Body of pancreas (tissue), 4 donors: ENCODE data around the gene IMPG2. TPM values are rescaled to one million over a fixed set of nuclear protein-coding genes. Genes with fewer than 3 reads are reported as not detected.

Experiments
- ATAC-seq: fragments of 150-250 bp; one replicate; pipeline ENCODE4 v1.9.1; 2016
- DNase-seq, 4 donors: peaks; one replicate each; pipeline ENCODE4 v3.0.0-alpha.2; 2019
- H3K27ac ChIP-seq, 4 donors: fragments of 200-600 bp; sonication (generic); 1 replicate in 3 of 4; 2 replicates in 1 of 4; pipeline versions ENCODE4 v1.5.1 to v1.6.1; 2016 to 2019; ENCODE audit warnings: mild to moderate bottlenecking in 1 of 4, mixed read lengths in 1 of 4, moderate library complexity in 1 of 4
- H3K27me3 ChIP-seq, 2 donors: fragments of 200-600 bp; sonication (generic); one replicate each; pipeline ENCODE4 v1.6.0; 2016; ENCODE audit warnings: mild to moderate bottlenecking in 1 of 2
- H3K36me3 ChIP-seq, 2 donors: fragments of 200-600 bp; sonication (generic); replicated peaks in 1 of 2; 2 replicates each; pipeline ENCODE4 v1.5.1; 2016; ENCODE audit warnings: low read depth in 2 of 2; ENCODE audit not compliant: insufficient read depth in 1 of 2
- H3K4me1 ChIP-seq: fragments of 200-600 bp; sonication (generic); one replicate; pipeline ENCODE4 v1.6.0; 2016
- H3K4me3 ChIP-seq, 2 donors: fragments of 200-600 bp; sonication (generic); 1 replicate in 1 of 2; 2 replicates in 1 of 2; pipeline ENCODE4 v1.5.1; 2016 to 2019
- H3K9me3 ChIP-seq, 3 donors: fragments of 200-600 bp; sonication (generic); 1 replicate in 2 of 3; 2 replicates in 1 of 3; pipeline ENCODE4 v1.5.1; 2016
- POLR2A ChIP-seq, 3 donors: fragments of 450-650 bp; IDR thresholded peaks; one replicate each; pipeline ENCODE4 v1.6.1; 2016; ENCODE audit warnings: antibody characterized with exemption in 3 of 3, mild to moderate bottlenecking in 2 of 3
- WGBS, 2 donors: methylation state at CpG; one replicate each; pipeline ENCODE4 v1.1.5; 2017; 5-methylcytosine and 5-hydroxymethylcytosine counted together
- intact Hi-C: fragments of 100-400 bp; cut with DNase I; formaldehyde crosslinking; loops from one replicate; pipeline ENCODE4 v1.15.1; 2023
- total RNA-seq, 2 donors: library from RNA; depleted of rRNA; stranded (reverse); fragments of >200 nt; gene quantifications; one replicate each; pipeline ENCODE4 v1.1.0, GENCODE V29; 2016
- TF ChIP-seq, protein P1 (sequence below), 7 experiments: fragments of 450-650 bp in 4 of 7; fragments of 200-600 bp in 3 of 7; sonication (generic) in 3 of 7; IDR thresholded peaks; one replicate each; pipeline ENCODE4 v1.5.1; 2016 to 2019; ENCODE audit warnings: antibody characterized with exemption in 7 of 7

The IMPG2 gene
- total RNA-seq: under 1 TPM; 0.26 to 0.33 TPM

DNA sequence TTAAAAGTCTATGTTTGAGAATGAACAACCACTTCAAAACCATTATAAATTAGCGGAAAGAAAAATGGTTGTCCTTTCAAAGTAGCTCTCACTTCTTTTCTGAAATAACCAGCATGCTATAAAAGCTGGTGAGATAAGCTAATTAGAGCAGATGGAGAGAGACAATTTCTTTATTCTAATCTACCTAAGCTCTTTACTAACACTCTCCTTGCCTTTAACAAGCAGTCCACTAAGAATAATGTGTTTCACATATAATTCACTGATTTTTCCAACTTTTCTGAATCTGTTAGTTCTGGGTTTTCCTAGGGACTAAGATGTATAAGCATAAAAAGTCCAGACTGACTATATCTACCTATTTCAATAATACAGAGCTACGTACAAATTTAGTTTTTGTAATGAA is at the start of gene IMPG2:
IMPG2 (minus strand) TSS at position 101 of the 400 bp plus-strand sequence. CDS start 203 bp downstream, outside the sequence.
- H3K36me3 ChIP-seq: no peaks in the 10 kb centered on the region
- no peak within 1 kb of the TSS for H3K27ac ChIP-seq
- intact Hi-C loops: no loop called here
- H3K27me3 ChIP-seq: no peaks in the 10 kb centered on the region
- TF ChIP-seq, protein P1, sequence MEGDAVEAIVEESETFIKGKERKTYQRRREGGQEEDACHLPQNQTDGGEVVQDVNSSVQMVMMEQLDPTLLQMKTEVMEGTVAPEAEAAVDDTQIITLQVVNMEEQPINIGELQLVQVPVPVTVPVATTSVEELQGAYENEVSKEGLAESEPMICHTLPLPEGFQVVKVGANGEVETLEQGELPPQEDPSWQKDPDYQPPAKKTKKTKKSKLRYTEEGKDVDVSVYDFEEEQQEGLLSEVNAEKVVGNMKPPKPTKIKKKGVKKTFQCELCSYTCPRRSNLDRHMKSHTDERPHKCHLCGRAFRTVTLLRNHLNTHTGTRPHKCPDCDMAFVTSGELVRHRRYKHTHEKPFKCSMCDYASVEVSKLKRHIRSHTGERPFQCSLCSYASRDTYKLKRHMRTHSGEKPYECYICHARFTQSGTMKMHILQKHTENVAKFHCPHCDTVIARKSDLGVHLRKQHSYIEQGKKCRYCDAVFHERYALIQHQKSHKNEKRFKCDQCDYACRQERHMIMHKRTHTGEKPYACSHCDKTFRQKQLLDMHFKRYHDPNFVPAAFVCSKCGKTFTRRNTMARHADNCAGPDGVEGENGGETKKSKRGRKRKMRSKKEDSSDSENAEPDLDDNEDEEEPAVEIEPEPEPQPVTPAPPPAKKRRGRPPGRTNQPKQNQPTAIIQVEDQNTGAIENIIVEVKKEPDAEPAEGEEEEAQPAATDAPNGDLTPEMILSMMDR (IDR thresholded peaks at IDR 0.05): no peak
- no peak for TF ChIP-seq POLR2A (IDR thresholded peaks at IDR 0.05)
- no peaks in the 10 kb centered on the region for H3K9me3 ChIP-seq
- WGBS, 2 donors: 95% methylated on average over 2 of the region's 2 CpGs
- no peaks in the 10 kb centered on the region for H3K4me1 ChIP-seq
- DNase-seq (no peak), ATAC-seq (no peak)
- no peak within 1 kb of the TSS for H3K4me3 ChIP-seq

DNA sequence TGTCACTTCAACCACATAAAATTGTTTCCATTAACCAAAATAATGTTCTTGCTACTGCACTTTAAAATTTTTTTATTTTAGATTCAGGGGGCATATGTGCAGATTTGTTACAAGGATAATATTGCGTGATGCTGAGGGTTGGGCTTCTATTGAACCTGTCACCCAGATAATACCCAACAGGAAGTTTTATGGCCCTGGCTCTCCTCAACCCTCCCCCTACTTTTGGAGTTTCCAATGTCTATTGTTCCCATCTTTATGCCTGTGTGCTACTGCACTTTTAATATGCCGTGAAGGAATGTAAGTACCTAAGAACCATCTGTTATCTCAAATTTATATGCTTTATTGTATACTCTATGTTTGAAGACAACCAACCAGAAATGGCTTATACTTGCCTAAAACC is 42.0 kb upstream of the IMPG2 start:
- Histone ChIP-seq H3K9me3 (no peaks in the 10 kb centered on the region), H3K36me3 (no peaks in the 10 kb centered on the region), H3K27ac (no peak overlapping the region), H3K27me3 (no peaks in the 10 kb centered on the region), H3K4me3 (no peak overlapping the region), H3K4me1 (no peaks in the 10 kb centered on the region)
- WGBS, 2 donors: 92% methylated on average over 2 of the region's 2 CpGs
- TF ChIP-seq, protein P1 (IDR thresholded peaks at IDR 0.05): no peak
- TF ChIP-seq POLR2A (IDR thresholded peaks at IDR 0.05): no peak
- intact Hi-C loops: no loop called here
- DNase-seq: no peak
- ATAC-seq: no peak

DNA sequence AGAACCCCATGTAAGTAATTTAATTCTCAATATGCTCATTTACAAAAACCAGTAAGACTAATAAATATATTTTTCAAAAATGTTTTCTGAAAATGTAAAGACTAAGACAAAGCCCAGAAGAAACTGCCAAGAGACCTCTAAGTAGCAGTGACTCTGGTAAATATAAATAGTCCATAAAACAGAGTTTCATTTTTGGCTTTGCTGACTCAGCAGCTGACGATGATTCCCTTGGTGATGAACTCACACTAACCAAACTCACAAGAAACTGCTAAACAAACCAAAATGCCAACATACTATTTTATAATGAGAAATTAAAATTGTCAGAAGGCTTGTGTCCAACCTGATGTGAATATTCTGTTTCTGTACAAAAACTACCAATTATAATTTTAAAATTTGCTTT is 31.5 kb upstream of the IMPG2 start:
- no peaks in the 10 kb centered on the region for H3K4me1 ChIP-seq
- TF ChIP-seq, protein P1 (IDR thresholded peaks at IDR 0.05): no peak
- TF ChIP-seq POLR2A (IDR thresholded peaks at IDR 0.05): no peak
- H3K4me3 ChIP-seq: no peak overlapping the region
- H3K27me3 ChIP-seq: no peaks in the 10 kb centered on the region
- ATAC-seq (no peak), DNase-seq (no peak)
- intact Hi-C loops: no loop called here
- 78 to 87% methylated on average over 1 of the region's 1 CpG for WGBS, 2 donors
- no peaks in the 10 kb centered on the region for H3K9me3 ChIP-seq
- H3K27ac ChIP-seq: no peak overlapping the region
- H3K36me3 ChIP-seq: peaks cover 0 to 2% of the 10 kb centered on the region in 2 donors

DNA sequence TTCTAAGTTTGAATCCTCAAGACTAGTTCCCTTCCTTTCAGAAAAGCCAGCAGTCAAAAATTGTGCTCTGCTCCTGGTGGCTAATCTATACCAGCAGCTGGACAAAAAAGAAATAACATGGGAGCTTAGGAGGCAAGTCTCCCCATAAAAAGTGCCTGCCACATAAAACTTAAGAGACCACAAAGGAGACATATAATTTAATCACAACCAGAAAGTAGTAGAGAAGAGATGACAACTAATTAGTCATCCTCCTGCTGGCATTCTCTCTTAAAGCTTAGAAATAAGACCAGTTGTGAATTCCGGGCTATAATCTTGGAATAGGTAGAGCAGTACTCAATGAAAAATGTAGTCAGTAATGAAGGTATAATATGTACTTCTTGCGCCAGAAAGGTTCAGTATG is 20.2 kb upstream of the IMPG2 start:
- DNase-seq: no peak
- no peak for TF ChIP-seq POLR2A (IDR thresholded peaks at IDR 0.05)
- TF ChIP-seq, protein P1 (IDR thresholded peaks at IDR 0.05): no peak
- H3K4me1 ChIP-seq: no peaks in the 10 kb centered on the region
- H3K27ac ChIP-seq: no peak overlapping the region
- H3K9me3 ChIP-seq: no peaks in the 10 kb centered on the region
- 68 to 70% methylated on average over 2 of the region's 2 CpGs for WGBS, 2 donors
- intact Hi-C loops: no loop called here
- no peaks in the 10 kb centered on the region for H3K27me3 ChIP-seq
- no peak for ATAC-seq
- H3K4me3 ChIP-seq: no peak overlapping the region
- H3K36me3 ChIP-seq: peaks cover 0 to 1% of the 10 kb centered on the region in 2 donors

DNA sequence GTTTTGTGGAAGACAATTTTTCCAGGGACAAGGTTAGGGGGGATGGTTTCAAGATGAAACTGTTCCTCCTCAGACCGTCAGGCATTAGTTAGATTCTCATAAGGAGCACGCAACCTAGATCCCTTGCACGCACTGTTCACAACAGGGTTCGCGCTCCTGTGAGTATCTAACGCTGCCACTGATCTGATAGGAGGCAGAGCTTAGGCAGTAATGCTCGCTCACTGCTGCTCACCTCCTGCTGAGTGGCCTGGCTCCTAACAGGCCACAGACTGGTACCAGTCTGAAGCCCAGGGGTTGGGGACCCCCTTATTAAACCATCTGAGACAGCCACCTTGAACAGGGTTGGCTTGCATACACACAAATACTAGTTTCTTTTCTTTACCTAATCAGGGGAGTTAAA is 13.5 kb upstream of the IMPG2 start:
- Histone ChIP-seq H3K36me3 (no peaks in the 10 kb centered on the region), H3K9me3 (no peaks in the 10 kb centered on the region), H3K27me3 (no peaks in the 10 kb centered on the region), H3K4me1 (no peaks in the 10 kb centered on the region), H3K4me3 (no peak overlapping the region), H3K27ac (no peak overlapping the region)
- ATAC-seq: no peak
- TF ChIP-seq, protein P1 (IDR thresholded peaks at IDR 0.05): no peak
- TF ChIP-seq POLR2A (IDR thresholded peaks at IDR 0.05): no peak
- intact Hi-C loops: no loop called here
- 82 to 87% methylated on average over 7 of the region's 7 CpGs for WGBS, 2 donors
- DNase-seq: no peak
